ENCODE results near the gene TTLL10.

The TTLL10 gene

GRCh38 chr1:1210726-1211540, 37.3 kb downstream of the TTLL10 start:
- DNase-seq: no peak

- DNase-seq: no peak
Measured at GRCh38 chr1:1211541-1212441, 38.1 kb downstream of the TTLL10 start.

- no peak for DNase-seq
Measured at GRCh38 chr1:1212780-1213344, 39.2 kb downstream of the TTLL10 start.

GRCh38 chr1:1213345-1214265, 39.9 kb downstream of the TTLL10 start, which contains the start of gene TNFRSF4:
TNFRSF4 (minus strand) TSS chr1:1214153; CDS start chr1:1214127, 26 bp downstream.
- no peak for DNase-seq

GRCh38 chr1:1215080-1215676, 41.5 kb downstream of the TTLL10 start:
- no peak for DNase-seq

GRCh38 chr1:1215881-1216605, 42.4 kb downstream of the TTLL10 start:
- no peak for DNase-seq

GRCh38 chr1:1216770-1217620, 43.3 kb downstream of the TTLL10 start:
- no peak for DNase-seq

GRCh38 chr1:1217621-1218523, 44.2 kb downstream of the TTLL10 start:
- DNase-seq: no peak

GRCh38 chr1:1218524-1219200, 45.0 kb downstream of the TTLL10 start:
- no peak for DNase-seq

GRCh38 chr1:1219341-1219740, 45.7 kb downstream of the TTLL10 start:
- no peak for DNase-seq

- DNase-seq: no peak
Measured at GRCh38 chr1:1220197-1220596, 46.5 kb downstream of the TTLL10 start.

- no peak for DNase-seq
Measured at GRCh38 chr1:1221887-1222574, 48.4 kb downstream of the TTLL10 start.

GRCh38 chr1:1222575-1223225, 49.0 kb downstream of the TTLL10 start:
- DNase-seq: no peak

GRCh38 chr1:1223321-1223720, 49.6 kb downstream of the TTLL10 start:
- DNase-seq: no peak

- DNase-seq: no peak
Measured at GRCh38 chr1:1223891-1224290, 50.2 kb downstream of the TTLL10 start.

- no peak for DNase-seq
Measured at GRCh38 chr1:1225238-1225845, 51.7 kb downstream of the TTLL10 start.

GRCh38 chr1:1225913-1226312, 52.2 kb downstream of the TTLL10 start:
- no peak for DNase-seq
